Activated CD8-positive, alpha-beta memory T cell treated with anti-CD3 and anti-CD28 coated beads, Interleukin-2, amount 50 U/mL, for 24 hours (primary cell): ENCODE measurements around the gene UCHL5.

Experiments
- DNase-seq: peaks from one replicate; pipeline ENCODE4 v3.0.0-alpha.2; 2020; ENCODE audit errors: extremely low read depth

UCHL5 gene, protein sequence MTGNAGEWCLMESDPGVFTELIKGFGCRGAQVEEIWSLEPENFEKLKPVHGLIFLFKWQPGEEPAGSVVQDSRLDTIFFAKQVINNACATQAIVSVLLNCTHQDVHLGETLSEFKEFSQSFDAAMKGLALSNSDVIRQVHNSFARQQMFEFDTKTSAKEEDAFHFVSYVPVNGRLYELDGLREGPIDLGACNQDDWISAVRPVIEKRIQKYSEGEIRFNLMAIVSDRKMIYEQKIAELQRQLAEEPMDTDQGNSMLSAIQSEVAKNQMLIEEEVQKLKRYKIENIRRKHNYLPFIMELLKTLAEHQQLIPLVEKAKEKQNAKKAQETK

DNA sequence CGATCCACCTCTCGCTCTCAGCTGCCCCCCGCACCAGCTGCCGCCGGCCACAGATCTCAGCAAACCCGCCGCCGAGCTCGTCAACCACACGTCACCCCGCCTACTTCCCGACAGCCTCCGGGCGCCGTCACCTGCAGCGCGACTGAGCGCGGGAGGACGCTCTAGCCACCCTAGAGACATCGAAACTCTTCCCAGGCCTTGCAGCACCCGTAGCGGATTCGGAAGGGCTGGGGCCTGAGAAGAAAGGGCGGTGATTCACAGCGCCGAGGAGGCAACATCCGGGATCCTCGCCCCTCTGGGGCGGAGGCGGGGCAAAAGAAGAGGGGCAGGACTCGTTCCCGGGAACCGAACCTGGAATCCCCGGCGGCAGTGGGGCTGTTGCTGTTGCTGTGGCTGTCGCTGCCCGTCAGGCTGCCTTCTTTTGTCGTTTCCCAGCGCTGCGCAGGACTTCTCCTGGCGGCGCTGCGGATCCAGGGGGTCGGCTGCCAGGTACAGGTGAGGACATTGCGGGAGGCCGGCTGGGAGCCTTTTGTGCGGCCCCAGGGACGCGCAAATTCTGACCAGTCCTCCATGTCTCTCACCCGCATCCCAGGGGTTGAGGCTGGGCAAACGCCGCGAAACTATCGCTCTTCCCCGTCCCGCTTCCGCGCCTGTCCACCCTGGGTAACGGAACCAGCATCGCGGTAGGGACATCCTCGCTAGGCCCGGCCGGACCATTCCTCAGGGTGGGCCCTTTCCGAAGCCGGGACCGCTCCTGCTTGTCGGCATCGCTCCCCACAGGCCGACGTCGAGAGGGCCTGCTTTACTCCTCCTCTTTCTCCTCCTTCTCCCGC, at the start of gene UCHL5, which contains the start of gene RO60:
UCHL5 (minus strand) TSS at position 79 of the 833 bp plus-strand sequence. CDS start 100 bp downstream, outside the sequence.
RO60 (plus strand) TSS at position 331 of the 833 bp plus-strand sequence. CDS start 9,443 bp downstream, outside the sequence.
- peak; percentile 83 for DNase-seq

DNA sequence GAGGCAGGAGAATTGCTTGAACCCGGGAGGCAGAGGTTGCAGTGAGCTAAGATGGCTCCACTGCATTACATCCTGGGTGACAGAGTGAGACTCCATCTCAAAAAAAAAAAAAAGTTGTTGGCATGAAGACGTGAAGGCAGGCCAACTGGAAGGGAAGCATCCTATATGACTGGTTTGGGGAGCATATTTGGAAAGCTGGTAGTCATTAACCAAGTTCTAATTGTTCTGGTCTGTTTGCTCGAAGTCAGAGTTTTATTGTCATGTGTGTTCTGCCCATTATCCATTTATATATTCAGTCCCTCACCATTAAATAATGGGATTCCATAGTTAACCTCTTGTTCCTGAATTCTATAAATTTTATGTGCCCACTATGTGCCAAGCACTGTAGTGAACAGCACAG, 49.3 kb upstream of the UCHL5 start:
- no peak for DNase-seq

GRCh38 chr1:193105821-193106177, 46.6 kb upstream of the UCHL5 start:
- DNase-seq = no peak

- DNase-seq = peak; percentile 23
Observed at GRCh38 chr1:193104907-193105820, 46.0 kb upstream of the UCHL5 start, which contains the start of gene GLRX2. TSS of gene GLRX2 (minus strand) at chr1:193105414. CDS start at chr1:193105382, 32 bp downstream.

GRCh38 chr1:193104502-193104906, 45.3 kb upstream of the UCHL5 start:
- no peak for DNase-seq

DNA sequence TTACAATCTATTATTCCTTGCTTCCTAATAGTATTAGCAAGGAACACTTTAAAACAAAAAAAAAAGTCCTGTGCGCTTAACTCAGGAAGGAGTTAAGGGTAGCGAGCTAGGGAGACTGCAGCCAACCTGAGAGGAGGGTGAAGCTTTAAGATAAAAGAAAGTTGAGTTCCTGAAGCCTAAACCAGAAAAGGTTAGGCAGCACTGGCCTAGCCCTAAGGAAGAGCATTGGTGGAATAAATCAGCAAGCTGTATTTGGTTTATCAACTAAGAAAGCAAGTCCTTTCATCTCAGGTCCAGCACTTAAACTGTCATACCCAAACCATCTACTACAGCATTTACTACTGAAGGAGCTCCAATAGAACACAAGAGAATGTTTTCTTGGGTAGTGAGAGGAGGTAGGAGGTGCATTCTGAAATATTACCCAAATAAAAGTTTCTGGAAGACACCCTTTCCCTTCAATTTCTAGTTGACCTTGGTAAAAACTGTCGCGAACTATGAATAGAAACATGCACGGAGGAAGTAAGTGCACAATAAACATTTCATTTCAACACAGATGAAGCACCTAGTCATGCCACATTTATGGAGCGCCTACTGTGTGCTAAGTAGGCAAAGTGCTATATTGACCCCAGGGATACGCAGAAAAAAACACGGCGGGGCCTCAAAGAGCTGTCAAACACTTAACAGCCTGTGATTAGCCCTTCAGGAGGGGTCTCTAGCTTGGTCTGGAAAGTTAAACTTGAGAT, 44.8 kb upstream of the UCHL5 start:
- DNase-seq = no peak

GRCh38 chr1:193102662-193103061, 43.5 kb upstream of the UCHL5 start:
- no peak for DNase-seq

DNA sequence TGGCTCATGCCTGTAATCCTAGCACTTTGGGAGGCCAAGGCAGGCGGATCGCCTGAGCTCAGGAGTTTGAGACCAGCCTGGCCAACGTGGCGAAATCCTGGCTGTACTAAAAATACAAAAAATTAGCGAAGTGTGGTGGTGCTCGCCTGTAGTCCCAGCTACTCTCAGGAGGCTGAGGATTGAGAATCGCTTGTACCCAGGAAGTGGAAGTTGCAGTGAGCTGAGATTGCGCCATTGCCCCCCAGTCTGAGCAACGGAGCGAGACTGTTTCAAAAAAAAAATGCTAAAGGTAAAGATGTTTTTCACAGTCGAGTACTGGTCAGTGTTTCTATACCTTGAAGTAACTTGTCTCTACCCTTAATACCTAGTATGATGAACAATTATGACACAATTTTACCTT, 35.0 kb upstream of the UCHL5 start:
- DNase-seq = no peak

GRCh38 chr1:193090865-193091264, 31.7 kb upstream of the UCHL5 start:
- no peak for DNase-seq

DNA sequence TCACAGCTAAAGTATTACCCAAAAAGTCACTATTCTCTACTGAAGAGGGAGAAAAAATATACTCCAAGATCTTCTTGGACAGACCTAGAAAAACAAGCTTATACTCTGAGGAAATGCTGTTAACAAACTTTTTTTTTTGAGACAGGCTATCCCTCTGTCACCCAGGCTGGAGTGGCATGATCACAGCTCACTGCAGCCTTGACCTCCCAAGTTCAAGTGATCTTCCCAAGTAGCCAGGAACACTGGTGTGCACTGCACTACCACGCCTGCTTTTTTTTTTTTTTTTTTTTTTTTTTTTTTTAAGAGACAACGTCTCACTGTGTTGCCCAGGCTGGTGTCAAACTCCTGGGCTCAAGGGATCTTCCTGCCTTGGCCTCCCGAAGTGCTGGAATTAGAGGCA, 28.7 kb upstream of the UCHL5 start:
- DNase-seq = no peak

DNA sequence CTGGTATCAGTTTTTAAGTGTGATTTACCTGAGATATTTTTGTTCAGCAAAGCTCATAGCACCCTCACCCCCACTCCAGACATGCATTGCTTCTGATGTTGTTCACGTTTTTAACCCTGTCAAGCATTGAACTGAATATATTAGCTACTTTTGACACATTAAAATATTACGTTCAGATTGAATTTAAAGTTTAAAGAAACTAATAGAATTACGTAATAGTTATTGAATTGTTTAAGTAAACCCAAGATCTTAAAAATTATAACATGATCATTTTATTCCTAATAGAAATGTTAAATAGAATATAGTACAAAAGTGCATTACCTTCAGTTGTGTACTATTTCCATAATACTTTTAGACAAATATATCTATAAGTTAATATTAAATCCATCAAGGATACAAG, 27.2 kb upstream of the UCHL5 start:
- no peak for DNase-seq

- no peak for DNase-seq
Observed at GRCh38 chr1:193085263-193085662, 26.1 kb upstream of the UCHL5 start.

GRCh38 chr1:193083365-193084088, 24.4 kb upstream of the UCHL5 start:
- no peak for DNase-seq

DNA sequence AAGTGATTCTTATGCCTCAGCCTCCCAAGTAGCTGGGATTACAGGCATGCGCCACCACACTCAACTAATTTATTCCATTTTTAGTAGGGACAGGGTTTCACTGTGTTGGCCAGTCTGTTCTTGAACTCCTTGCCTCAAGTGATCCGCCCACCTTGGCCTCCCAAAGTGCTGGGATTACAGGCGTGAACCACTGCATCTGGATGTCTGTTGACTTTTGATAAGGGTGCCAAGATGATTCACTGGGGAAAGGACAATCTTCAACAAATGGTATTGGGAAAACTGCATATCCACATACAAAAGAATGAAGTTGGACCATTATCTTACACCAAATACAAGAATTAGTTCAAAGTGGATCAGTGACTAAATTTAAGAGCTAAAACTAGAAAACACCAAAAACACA, 20.0 kb upstream of the UCHL5 start:
- no peak for DNase-seq

- DNase-seq = no peak
Observed at GRCh38 chr1:193077991-193078390, 18.8 kb upstream of the UCHL5 start.

DNA sequence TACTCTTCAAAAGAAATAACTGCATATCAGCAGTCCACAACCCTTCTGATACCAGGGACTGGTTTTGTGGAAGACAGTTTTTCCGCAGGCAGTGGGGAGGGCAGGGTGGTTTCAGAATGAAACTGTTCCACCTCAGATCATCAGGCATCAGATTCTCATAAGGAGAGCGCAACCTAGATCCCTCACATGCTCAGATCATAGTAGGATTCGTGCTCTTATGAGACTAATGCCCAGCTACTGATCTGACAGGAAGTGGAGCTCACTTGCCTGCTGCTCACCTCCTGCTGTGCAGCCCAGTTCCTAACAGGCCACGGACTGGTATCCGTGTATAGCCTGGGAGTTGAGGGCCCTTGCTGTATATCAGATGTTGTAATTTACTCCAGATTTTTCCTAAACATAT, 11.8 kb upstream of the UCHL5 start:
- no peak for DNase-seq

DNA sequence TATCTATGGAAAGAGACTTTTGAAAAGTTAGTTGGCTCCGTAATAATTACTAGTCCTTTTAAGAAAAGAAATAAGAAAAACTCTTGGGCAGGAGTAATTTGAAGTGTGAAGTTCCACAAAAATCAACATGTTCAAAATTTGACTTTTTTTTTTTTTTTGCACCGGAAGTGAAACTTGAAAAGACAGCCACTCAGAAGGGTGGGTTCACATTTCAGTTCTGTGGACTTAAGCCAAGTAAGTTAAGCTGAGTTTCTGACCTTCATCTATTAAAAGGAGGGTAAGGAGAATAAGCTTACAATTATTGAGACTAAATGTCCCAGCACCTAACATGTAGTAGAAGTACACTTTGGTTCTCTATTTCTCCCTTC, 11.2 kb upstream of the UCHL5 start:
- no peak for DNase-seq

DNA sequence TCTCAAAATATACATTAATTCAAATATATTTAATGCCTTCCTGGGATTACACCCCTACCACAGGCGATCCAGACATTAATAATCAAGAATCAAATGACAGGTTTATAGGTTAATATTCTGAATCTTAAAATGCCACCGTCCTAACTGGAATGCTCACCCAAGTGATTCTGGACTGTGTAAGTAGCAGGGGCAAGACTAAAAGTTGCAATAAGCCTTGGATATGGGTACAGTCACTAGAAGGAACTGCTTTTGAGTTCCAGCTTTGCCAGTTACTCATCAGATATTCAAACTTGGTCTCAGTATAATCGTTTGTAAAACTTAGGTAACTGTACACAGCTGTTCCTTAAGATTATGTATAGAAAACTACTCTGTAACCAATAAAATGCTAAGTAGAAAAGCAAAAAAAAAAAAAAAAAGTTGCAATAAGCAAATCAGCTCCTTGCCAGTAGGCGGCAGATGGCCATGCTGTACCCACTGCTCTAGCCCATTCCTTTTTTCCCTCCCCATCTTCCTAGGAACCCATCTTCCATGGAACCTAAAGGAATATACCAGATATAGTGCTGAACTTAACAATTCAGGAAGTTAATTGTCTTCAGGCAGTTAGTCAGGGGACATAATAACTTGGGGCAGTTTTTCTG, 10.7 kb upstream of the UCHL5 start:
- no peak for DNase-seq

GRCh38 chr1:193068013-193068412, 8.9 kb upstream of the UCHL5 start:
- no peak for DNase-seq

DNA sequence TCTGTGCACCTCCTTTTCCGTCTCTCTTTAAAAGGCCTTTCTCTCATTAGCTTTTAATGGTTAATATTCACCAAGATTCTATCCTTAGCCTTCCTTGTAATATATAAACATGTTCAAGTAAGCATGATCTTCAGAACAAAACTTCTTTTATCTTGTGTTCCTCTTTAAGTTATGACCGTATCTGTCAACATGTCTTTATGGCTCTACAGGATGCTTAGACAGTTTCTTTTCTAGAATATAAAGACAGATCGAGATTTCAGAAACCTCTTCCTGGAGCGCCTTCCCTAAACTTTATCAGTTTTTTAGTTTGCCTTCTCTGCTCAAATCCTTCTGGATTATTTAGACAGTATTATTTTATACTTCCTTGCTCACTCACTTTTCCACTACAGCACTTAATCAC, 7.4 kb upstream of the UCHL5 start:
- no peak for DNase-seq
